ENCODE results near the gene ARHGEF2. TPM values are rescaled to one million over a fixed set of nuclear protein-coding genes. Genes with fewer than 3 reads are reported as not detected.

Gene ARHGEF2
- total and polyA plus RNA-seq, 2 of the 13 experiments (the other 11 are each of a cell fraction or from before 2014, with no cell fraction given) = 16.1 to 32.1 TPM

- TF ChIP-seq, protein P1, sequence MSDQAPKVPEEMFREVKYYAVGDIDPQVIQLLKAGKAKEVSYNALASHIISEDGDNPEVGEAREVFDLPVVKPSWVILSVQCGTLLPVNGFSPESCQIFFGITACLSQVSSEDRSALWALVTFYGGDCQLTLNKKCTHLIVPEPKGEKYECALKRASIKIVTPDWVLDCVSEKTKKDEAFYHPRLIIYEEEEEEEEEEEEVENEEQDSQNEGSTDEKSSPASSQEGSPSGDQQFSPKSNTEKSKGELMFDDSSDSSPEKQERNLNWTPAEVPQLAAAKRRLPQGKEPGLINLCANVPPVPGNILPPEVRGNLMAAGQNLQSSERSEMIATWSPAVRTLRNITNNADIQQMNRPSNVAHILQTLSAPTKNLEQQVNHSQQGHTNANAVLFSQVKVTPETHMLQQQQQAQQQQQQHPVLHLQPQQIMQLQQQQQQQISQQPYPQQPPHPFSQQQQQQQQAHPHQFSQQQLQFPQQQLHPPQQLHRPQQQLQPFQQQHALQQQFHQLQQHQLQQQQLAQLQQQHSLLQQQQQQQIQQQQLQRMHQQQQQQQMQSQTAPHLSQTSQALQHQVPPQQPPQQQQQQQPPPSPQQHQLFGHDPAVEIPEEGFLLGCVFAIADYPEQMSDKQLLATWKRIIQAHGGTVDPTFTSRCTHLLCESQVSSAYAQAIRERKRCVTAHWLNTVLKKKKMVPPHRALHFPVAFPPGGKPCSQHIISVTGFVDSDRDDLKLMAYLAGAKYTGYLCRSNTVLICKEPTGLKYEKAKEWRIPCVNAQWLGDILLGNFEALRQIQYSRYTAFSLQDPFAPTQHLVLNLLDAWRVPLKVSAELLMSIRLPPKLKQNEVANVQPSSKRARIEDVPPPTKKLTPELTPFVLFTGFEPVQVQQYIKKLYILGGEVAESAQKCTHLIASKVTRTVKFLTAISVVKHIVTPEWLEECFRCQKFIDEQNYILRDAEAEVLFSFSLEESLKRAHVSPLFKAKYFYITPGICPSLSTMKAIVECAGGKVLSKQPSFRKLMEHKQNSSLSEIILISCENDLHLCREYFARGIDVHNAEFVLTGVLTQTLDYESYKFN (CRISPR knock-in tag; conservative IDR thresholded peaks at IDR 0.05) = peak; percentile 50
- TF ChIP-seq HNF4G (IDR thresholded peaks at IDR 0.05; ENCODE audit: borderline replicate concordance, low read depth, low read length) = 0 out of 2 replicates have a peak, but pooled peaks have one; percentile 10
- TF ChIP-seq HNF4G (CRISPR knock-in tag; IDR thresholded peaks at IDR 0.05; ENCODE audit: borderline replicate concordance, low read depth) = no peak
- TF ChIP-seq ZFP82 (CRISPR knock-in tag; IDR thresholded peaks at IDR 0.05; ENCODE audit: borderline replicate concordance) = no peak
- TF ChIP-seq, protein P2, sequence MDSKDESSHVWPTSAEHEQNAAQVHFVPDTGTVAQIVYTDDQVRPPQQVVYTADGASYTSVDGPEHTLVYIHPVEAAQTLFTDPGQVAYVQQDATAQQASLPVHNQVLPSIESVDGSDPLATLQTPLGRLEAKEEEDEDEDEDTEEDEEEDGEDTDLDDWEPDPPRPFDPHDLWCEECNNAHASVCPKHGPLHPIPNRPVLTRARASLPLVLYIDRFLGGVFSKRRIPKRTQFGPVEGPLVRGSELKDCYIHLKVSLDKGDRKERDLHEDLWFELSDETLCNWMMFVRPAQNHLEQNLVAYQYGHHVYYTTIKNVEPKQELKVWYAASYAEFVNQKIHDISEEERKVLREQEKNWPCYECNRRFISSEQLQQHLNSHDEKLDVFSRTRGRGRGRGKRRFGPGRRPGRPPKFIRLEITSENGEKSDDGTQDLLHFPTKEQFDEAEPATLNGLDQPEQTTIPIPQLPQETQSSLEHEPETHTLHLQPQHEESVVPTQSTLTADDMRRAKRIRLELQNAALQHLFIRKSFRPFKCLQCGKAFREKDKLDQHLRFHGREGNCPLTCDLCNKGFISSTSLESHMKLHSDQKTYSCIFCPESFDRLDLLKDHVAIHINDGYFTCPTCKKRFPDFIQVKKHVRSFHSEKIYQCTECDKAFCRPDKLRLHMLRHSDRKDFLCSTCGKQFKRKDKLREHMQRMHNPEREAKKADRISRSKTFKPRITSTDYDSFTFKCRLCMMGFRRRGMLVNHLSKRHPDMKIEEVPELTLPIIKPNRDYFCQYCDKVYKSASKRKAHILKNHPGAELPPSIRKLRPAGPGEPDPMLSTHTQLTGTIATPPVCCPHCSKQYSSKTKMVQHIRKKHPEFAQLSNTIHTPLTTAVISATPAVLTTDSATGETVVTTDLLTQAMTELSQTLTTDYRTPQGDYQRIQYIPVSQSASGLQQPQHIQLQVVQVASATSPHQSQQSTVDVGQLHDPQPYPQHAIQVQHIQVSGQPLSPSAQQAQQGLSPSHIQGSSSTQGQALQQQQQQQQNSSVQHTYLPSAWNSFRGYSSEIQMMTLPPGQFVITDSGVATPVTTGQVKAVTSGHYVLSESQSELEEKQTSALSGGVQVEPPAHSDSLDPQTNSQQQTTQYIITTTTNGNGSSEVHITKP (CRISPR knock-in tag; IDR thresholded peaks at IDR 0.05; ENCODE audit: low read depth) = no peak
- no peak for TF ChIP-seq RXRB (CRISPR knock-in tag; IDR thresholded peaks at IDR 0.05; ENCODE audit: borderline replicate concordance)
- no peak for TF ChIP-seq ZHX1 (CRISPR knock-in tag; IDR thresholded peaks at IDR 0.05; ENCODE audit: low read depth)
- no peak for TF ChIP-seq ZFP36L2 (CRISPR knock-in tag; IDR thresholded peaks at IDR 0.05)
These were observed 46.5 kb upstream of the ARHGEF2 start (continued) for GRCh38 chr1:156024801-156025200.

Measured in HepG2 (cell line).